Frontal cortex (tissue), 4 donors: ENCODE measurements around the gene TBC1D9. TPM values are rescaled to one million over a fixed set of nuclear protein-coding genes. Genes with fewer than 3 reads are reported as not detected.
"Not testable (repeated sequence)": the region's sequence is repeated elsewhere in the genome, so short reads cannot be mapped to it uniquely, and the experiment has no call there.

Source experiments
- DNase-seq, 2 donors: peaks; one replicate each; pipeline ENCODE4 v3.0.0; 2012; ENCODE audit warnings: low spot score in 2 of 2
- FAIRE-seq: peaks from 2 replicates; lab custom pipeline; 2012; peaks lifted over from hg19 to GRCh38; lab: Jason Lieb, UNC
- total RNA-seq: library from RNA; depleted of rRNA; stranded (reverse); fragments of >200 nt; gene quantifications from one replicate; pipeline ENCODE4 v1.2.3, GENCODE V29; 2014
- donor health status: control.
- donor health status: control.
- donor health status: control.

TBC1D9 gene
- total RNA-seq, 1 donor from 2014 or later = 68.1 TPM

DNA sequence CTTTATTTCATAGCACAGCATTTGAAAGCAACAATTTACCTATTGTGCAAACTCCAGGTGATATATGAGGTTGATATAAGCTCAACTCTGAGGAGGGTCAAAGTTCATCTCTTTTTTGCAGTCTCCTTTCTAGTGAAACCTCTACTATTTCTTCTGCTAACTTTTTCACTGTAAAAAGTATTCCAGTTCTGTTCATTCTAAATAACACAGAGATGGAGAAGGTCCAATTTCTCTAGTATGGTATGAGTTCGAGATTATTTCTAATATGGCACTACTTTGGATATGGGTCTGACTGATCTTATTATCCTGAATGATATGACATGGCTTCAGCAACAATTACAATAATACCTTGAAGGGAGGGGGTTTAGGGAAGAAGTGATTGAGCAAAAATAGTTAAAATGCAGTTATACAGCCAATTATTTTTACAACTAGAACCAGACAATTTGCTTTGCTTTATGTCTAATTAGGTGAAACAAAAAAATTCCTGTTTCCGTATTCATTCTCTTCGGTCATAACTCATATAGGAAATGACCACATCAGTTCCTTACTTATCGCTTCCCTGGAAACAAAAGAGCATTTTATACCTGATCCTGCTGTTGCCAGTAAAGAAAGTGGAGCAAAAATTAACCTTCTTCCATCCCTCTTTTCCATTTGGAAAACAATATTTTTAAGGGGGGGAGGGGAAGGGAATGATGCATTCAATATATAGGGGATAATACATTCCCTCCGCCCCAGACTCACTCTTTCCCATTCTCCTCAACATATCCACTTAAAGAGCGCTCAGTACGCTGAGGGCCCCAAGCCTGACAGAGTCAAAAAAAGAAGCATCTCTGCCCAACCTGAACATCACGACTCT lies 1.0 kb downstream of the TBC1D9 start:
- peak in 1 of 2 donors; percentile 7 for DNase-seq
- no peak for FAIRE-seq

GRCh38 chr4:140753329-140753728 lies 2.9 kb downstream of the TBC1D9 start:
- no peak for FAIRE-seq
- no peak for DNase-seq

GRCh38 chr4:140752291-140753068 lies 3.7 kb downstream of the TBC1D9 start:
- no peak for FAIRE-seq
- no peak for DNase-seq

DNA sequence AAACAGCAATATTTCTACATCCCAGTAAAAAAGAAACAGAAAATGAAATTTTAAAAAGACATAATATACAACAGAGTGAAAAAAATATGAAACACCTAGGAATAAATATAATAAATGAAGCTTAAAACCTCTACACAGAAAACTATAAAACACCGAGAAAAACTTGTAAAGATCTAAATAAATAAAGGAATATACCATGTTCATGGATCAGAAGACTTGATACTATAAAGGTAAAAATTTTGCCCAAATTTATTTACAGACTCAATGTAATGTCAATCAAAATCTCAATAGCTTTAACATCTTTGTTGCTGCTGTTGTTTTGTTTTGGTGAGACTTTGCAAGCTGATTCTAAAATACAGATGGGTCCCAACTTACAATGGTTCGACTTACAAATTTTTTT lies 5.7 kb downstream of the TBC1D9 start:
- FAIRE-seq (no peak), DNase-seq (no peak)

GRCh38 chr4:140748171-140748570 lies 8.0 kb downstream of the TBC1D9 start:
- peak; percentile 6 for FAIRE-seq

DNA sequence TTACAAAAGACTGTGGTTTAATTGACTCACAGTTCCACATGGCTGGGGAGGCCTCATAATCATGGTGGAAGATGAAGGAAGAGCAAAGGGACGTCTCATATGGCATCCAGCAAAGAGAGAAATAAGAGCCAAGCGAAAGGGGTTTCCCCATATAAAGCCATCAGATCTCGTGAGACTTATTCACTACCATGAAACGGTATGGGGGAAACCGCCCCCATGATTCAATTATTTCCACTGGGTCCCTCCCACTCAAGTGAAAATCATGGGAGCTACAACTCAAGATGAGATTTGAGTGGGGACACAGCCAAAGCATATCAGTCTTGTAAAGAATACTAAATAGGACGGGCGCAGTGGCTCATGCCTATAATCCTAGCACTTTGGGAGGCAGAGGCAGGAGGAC lies 9.6 kb downstream of the TBC1D9 start:
- not testable (repeated sequence) for DNase-seq, FAIRE-seq

More at GRCh38 chr4:140748171-140748570, 8.0 kb downstream of the TBC1D9 start:
- no peak for DNase-seq

GRCh38 chr4:140744421-140744820 lies 11.8 kb downstream of the TBC1D9 start:
- no peak for DNase-seq
- no peak for FAIRE-seq

GRCh38 chr4:140743194-140743931 lies 12.8 kb downstream of the TBC1D9 start:
- DNase-seq (no peak), FAIRE-seq (no peak)

GRCh38 chr4:140742838-140743193 lies 13.4 kb downstream of the TBC1D9 start:
- FAIRE-seq = no peak
- DNase-seq = no peak

DNA sequence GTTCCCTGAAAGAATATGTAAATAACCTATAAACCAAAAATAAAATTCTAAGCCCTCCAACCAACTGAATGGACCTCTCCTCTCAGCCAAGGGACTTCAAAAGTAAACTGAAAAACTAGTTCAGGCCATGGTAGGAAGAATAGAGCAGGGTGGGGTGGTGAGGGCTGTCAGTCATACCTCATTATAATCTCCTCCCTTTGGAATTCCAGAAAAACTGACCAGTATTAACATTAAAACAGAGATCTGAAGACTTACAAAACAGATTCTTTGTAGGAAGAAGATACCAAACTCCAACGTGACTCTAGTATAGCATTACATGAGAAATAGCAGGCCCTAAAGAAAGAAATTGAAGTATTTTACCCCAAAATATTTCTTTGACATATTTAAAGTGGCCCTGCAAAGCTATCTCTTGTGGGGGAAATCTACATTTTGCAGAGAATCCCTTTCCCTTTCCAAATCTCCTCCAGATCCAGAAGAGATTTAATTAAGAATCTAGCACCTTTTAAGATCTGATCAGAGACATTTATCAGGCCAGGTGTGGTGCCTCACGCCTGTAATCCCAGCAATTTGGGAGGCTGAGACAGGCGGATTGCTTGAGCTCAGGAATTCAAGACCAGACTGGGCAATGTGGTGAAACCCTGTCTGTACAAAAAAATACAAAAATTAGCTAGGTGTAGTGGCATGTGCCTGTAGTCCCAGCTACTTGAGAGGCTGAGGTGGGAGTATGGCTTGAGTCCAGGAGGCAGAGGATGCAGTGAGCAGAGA lies 15.1 kb downstream of the TBC1D9 start:
- FAIRE-seq = no peak
- no peak for DNase-seq

- FAIRE-seq (no peak), DNase-seq (no peak)
Measured at GRCh38 chr4:140740422-140740821, 15.8 kb downstream of the TBC1D9 start.

DNA sequence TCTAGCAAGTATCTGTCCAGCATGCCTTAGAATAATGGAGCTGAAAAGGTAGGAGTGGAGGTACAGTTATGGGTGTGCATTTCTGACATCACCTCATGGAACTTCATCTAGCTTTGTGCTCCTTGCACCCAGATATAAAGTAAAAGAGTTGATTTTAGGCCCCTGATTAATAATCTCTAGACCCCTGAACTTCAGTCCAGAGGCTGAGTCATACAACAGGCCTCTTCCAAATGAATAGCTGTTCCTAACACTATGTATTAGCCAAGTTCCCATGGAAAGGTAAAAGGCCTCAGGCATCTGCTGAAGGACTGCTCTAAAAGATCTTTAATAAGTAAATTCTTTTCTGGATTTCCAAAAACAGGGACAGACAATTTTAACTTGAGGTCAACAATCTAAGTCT lies 16.2 kb downstream of the TBC1D9 start:
- FAIRE-seq (no peak), DNase-seq (no peak)

DNA sequence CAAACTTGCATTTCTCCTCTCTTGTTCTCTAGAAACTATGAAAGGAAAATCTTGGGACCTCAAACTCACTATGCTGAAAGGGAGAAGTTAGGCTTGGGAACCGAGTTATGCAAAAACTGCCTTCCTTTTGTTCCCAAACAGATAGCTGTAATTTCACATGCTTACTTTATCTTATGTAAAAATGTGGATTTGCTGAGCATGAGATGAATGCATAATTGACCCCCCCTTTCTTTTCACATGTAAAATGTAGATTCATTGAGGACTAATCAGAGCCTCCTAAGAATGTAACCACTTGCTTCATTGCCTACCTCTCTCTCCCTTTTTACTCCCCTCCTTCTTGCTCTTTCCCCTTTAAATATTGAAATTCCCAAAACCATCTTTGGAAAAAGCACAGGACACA lies 18.0 kb downstream of the TBC1D9 start:
- FAIRE-seq = no peak
- DNase-seq = no peak

DNA sequence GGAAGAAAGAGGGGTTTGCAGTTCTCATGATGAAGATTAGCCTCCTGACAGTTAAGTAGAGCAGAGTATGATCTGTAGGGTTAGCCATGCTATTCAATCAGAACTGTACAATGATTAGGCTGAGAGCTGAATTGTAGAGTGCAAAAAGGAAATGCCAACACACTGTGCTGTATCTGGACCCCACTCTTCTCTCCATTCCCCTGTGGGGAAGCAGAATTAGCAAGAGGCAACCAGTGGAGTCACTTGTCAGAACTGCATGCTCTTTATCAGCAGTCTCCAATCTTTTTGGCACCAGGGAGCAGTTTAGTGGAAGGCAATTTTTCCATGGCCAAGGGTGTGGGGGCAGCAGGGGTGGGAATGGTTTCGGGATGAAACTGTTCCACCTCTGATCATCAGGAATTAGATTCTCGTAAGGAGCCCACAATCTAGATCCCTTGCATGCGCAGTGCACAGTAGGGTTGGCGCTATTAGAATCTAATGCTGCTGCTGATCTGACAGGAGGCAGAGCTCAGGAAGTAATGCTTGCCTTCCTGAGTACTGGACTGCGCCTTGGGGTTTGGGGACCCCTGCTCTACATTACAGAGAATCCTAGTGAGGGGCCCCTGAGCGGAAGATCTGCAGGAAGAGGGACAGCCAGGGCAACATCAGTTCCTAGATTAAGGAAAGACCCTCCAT lies 19.4 kb downstream of the TBC1D9 start:
- no peak for DNase-seq
- no peak for FAIRE-seq

DNA sequence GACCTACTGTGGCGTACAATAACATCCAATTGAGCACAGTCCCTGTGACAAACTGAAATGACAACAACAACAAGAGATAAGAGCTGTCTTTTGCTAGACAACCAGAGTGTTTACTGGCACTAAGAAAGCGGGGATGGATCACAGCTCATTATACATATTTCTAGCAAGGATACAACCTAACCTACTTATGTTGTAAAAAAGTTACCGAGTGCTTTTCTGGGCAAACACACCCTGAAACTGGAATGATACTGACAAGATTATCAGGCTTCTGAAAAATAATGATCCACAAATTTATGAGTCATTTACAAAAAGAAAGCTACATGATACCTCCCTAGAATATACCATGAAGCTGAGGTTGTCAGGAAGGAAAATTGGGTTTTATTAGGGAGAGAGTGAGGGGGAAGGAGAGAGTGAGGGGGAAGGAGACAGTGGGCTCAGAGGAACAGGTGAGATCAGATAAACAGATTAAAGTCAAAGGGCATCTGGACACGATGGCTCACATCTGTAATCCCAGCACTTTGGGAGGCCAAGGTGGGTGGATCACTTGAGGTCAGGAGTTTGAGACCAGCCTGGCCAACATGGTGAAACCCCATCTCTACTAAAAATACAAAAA lies 20.3 kb downstream of the TBC1D9 start:
- FAIRE-seq = no peak
- no peak for DNase-seq

GRCh38 chr4:140735317-140735716 lies 20.9 kb downstream of the TBC1D9 start:
- FAIRE-seq (no peak), DNase-seq (no peak)

DNA sequence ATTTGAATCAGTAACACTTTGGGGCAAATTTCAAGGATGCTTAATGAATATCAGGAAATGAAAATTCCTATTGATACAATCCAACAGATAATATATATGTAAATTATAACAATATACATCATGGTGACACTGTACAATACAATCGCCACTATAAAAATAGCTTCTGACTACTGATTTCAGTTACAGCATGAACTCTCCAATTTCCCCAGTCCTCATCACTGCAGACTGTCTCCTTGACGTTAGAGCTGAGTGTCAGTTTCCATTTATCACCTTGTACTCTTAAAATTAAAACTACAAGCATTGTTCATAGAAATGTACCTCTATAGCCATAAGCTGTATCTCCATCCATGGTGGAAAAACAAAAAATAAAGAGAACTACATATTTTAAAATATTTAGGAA lies 23.4 kb downstream of the TBC1D9 start:
- no peak for DNase-seq
- no peak for FAIRE-seq

- DNase-seq (no peak), FAIRE-seq (no peak)
Measured at GRCh38 chr4:140729344-140730049, 26.7 kb downstream of the TBC1D9 start.
